ENCODE measurements around the gene KCNJ16.

The KCNJ16 gene

GRCh38 chr17:70124723-70125122 lies 49.7 kb downstream of the KCNJ16 start:
- H3K4me3 ChIP-seq (ENCODE audit: control insufficient read depth, low read depth, low read length), result no peak overlapping the region
- TF ChIP-seq CTCF (IDR thresholded peaks at IDR 0.05; ENCODE audit: control insufficient read depth, insufficient read depth, low read depth, low read length, missing control alignments), result no peak
- DNase-seq (ENCODE audit: low read depth), result no peak

- TF ChIP-seq CTCF (IDR thresholded peaks at IDR 0.05; ENCODE audit: control insufficient read depth, insufficient read depth, low read depth, low read length, missing control alignments), result no peak
Observed at GRCh38 chr17:70127221-70127873, 52.3 kb downstream of the KCNJ16 start.

DNA sequence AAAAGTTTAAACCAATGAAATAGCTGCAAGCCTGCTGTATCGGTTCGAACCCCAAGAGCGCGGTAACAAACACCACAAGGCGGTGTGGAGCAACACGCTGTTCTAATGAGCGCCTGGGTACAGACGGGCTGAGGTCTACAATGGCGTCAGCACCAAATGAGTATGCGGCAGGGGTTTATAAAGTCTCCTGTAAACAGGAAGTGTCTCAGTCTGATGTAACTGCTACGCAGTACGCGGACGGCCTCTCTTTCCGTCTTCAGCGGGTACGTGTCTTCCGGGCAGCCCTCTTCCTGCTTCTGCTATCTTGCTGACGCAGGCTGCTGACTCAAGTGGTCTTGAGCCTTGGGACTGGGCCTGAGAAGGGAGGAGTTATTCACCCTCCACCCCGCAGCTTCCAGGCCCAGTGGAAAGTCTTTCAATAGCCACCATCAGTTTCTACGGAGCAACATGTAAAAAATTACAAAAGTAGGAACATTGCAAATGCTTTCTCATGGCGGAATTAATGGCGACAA lies 53.8 kb downstream of the KCNJ16 start:
- TF ChIP-seq CTCF (IDR thresholded peaks at IDR 0.05; ENCODE audit: control insufficient read depth, insufficient read depth, low read depth, low read length, missing control alignments), result no peak
- no peak for DNase-seq (ENCODE audit: low read depth)
- H3K4me3 ChIP-seq (ENCODE audit: control insufficient read depth, low read depth, low read length), result no peak overlapping the region

More at GRCh38 chr17:70127221-70127873, 52.3 kb downstream of the KCNJ16 start:
- no peak for DNase-seq (ENCODE audit: low read depth)
- no peak overlapping the region for H3K4me3 ChIP-seq (ENCODE audit: control insufficient read depth, low read depth, low read length)

DNA sequence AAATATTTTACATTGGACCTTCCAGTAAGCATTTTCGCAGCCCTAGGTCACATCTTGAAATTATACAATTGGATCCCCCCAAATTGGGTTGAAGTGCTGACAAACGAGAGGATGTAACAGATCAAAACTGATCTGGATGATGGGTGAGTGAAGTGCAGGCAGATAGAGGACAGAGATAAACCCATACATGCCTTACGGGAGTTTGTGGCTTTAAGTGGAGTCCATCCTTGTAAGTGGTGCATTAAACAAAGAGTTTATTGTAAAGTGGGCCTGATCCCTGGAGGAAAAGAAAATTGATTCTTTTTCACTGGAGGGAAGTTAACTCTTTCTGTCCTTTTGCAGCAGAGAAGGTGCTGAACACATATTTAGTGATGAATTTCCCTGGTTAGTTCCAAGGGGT lies 55.3 kb downstream of the KCNJ16 start:
- H3K4me3 ChIP-seq (ENCODE audit: control insufficient read depth, low read depth, low read length), result no peak overlapping the region
- no peak for TF ChIP-seq CTCF (IDR thresholded peaks at IDR 0.05; ENCODE audit: control insufficient read depth, insufficient read depth, low read depth, low read length, missing control alignments)
- DNase-seq (ENCODE audit: low read depth), result no peak

- H3K4me3 ChIP-seq (ENCODE audit: control insufficient read depth, low read depth, low read length), result no peak overlapping the region
- no peak for TF ChIP-seq CTCF (IDR thresholded peaks at IDR 0.05; ENCODE audit: control insufficient read depth, insufficient read depth, low read depth, low read length, missing control alignments)
Observed at GRCh38 chr17:70132505-70132904, 57.5 kb downstream of the KCNJ16 start.

DNA sequence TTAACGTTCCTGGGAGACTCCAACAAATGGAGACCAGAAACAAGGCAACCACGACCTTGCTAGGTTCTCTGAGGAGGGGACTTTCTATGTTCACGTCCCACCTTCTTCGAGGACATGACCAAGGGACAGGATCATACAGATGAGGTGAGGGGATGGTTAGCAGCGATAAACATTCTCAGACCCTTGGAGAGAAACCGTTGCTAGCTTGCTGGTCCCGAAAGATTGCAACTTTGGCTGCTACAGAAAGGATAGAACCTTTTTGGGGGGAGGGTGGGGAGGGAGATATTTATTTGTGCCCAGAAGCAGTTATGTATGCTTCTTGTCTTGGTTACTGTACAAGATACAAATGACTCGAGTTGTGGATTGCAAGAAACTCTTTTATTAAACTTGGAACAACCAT lies 59.0 kb downstream of the KCNJ16 start:
- no peak for DNase-seq (ENCODE audit: low read depth)
- no peak for TF ChIP-seq CTCF (IDR thresholded peaks at IDR 0.05; ENCODE audit: control insufficient read depth, insufficient read depth, low read depth, low read length, missing control alignments)
- H3K4me3 ChIP-seq (ENCODE audit: control insufficient read depth, low read depth, low read length), result no peak overlapping the region

More at GRCh38 chr17:70132505-70132904, 57.5 kb downstream of the KCNJ16 start:
- no peak for DNase-seq (ENCODE audit: low read depth)

Measured in AG09309 (cell line).